Gastroesophageal sphincter (tissue), 4 donors: Measurements from ENCODE around the gene FAM13A. TPM values are rescaled to one million over a fixed set of nuclear protein-coding genes. Genes with fewer than 3 reads are reported as not detected.

Source experiments
- ATAC-seq: fragments of 150-250 bp; one replicate; pipeline ENCODE4 v1.9.1; 2016; ENCODE audit warnings: mild to moderate bottlenecking, moderate library complexity
- H3K27ac ChIP-seq, 4 donors: fragments of 200-600 bp; sonication (generic) in 3 of 4; 1 replicate in 3 of 4; 2 replicates in 1 of 4; pipeline ENCODE4 v1.5.1; 2016 to 2019
- H3K27me3 ChIP-seq: fragments of 200-600 bp; sonication (generic); one replicate; pipeline ENCODE4 v1.5.1; 2019
- H3K36me3 ChIP-seq, 2 donors: fragments of 200-600 bp; sonication (generic); one replicate each; pipeline ENCODE4 v1.5.1; 2019; ENCODE audit warnings: control low read depth in 1 of 2
- H3K4me1 ChIP-seq, 3 donors: fragments of 200-600 bp; sonication (generic); 1 replicate in 2 of 3; 2 replicates in 1 of 3; pipeline ENCODE4 v1.5.1; 2016 to 2019; ENCODE audit warnings: control low read depth in 2 of 3
- H3K4me3 ChIP-seq, 2 donors: fragments of 200-600 bp; sonication (generic); one replicate each; pipeline ENCODE4 v1.5.1; 2019; ENCODE audit warnings: mild to moderate bottlenecking in 1 of 2, moderate library complexity in 1 of 2
- H3K9me3 ChIP-seq, 3 donors: fragments of 200-600 bp; sonication (generic); one replicate each; pipeline ENCODE4 v1.5.1; 2017 to 2019; ENCODE audit warnings: control low read depth in 2 of 3
- CTCF ChIP-seq, 4 experiments: fragments of 200-600 bp in 2 of 4; fragments of 450-650 bp in 2 of 4; sonication (generic) in 1 of 4; IDR thresholded peaks; one replicate each; pipeline ENCODE4 v1.5.1; 2017 to 2019; ENCODE audit warnings: antibody characterized with exemption in 4 of 4, mild to moderate bottlenecking in 2 of 4, moderate library complexity in 2 of 4
- EP300 ChIP-seq: sonication (generic); formaldehyde crosslinking; IDR thresholded peaks from one replicate; pipeline ENCODE4 v1.6.1; 2017; ENCODE audit warnings: antibody characterized with exemption, mild to moderate bottlenecking
- POLR2A ChIP-seq, 2 donors: fragments of 450-650 bp; IDR thresholded peaks; one replicate each; pipeline ENCODE4 v1.6.1; 2017; ENCODE audit warnings: antibody characterized with exemption in 2 of 2, mild to moderate bottlenecking in 2 of 2, moderate library complexity in 1 of 2
- POLR2AphosphoS5 ChIP-seq: sonication (generic); formaldehyde crosslinking; IDR thresholded peaks from one replicate; pipeline ENCODE4 v1.6.1; 2017; ENCODE audit warnings: antibody characterized with exemption
- WGBS, 2 donors: methylation state at CpG; one replicate each; pipeline ENCODE4 v1.1.5; 2018; ENCODE audit warnings: low coverage in 1 of 2; 5-methylcytosine and 5-hydroxymethylcytosine counted together
- total RNA-seq, 4 donors: library from RNA; depleted of rRNA; stranded (reverse); fragments of >200 nt; gene quantifications; one replicate each; pipeline ENCODE4 v1.1.0, GENCODE V29; 2016

The FAM13A gene
- total RNA-seq, 4 donors from 2014 or later = 22.8 to 46.9 (median 35.2) TPM

GRCh38 chr4:88742561-88742960 is 314.4 kb downstream of the FAM13A start:
- no peak overlapping the region for H3K27ac ChIP-seq
- H3K9me3 ChIP-seq = no peaks in the 10 kb centered on the region
- H3K27me3 ChIP-seq = no peaks in the 10 kb centered on the region
- H3K36me3 ChIP-seq = peaks cover 0 to 24% of the 10 kb centered on the region in 2 donors
- no peak overlapping the region for H3K4me3 ChIP-seq
- no peak for TF ChIP-seq POLR2A (IDR thresholded peaks at IDR 0.05)
- peaks cover 20 to 74% (median 27%) of the 10 kb centered on the region in 3 donors for H3K4me1 ChIP-seq
- 61 to 62% methylated on average over 2 of the region's 2 CpGs for whole genome bisulfite sequencing, 2 donors
- ATAC-seq = no peak

- Histone ChIP-seq H3K4me3 (no peak overlapping the region), H3K9me3 (no peaks in the 10 kb centered on the region), H3K36me3 (peaks cover 0 to 16% of the 10 kb centered on the region in 2 donors), H3K27ac (peak overlapping the region; percentile 68 to 77 (median 75)), H3K27me3 (no peaks in the 10 kb centered on the region), H3K4me1 (peaks cover 15 to 66% (median 20%) of the 10 kb centered on the region in 3 donors)
- TF ChIP-seq POLR2A (IDR thresholded peaks at IDR 0.05) = no peak
- TF ChIP-seq EP300 = no peak
- no peak for TF ChIP-seq POLR2AphosphoS5
- no peak for TF ChIP-seq CTCF (IDR thresholded peaks at IDR 0.05)
- no peak for ATAC-seq
- 60 to 67% methylated on average over 3 of the region's 4 CpGs for WGBS, 2 donors
Observed at GRCh38 chr4:88738180-88738579, 318.8 kb downstream of the FAM13A start.

DNA sequence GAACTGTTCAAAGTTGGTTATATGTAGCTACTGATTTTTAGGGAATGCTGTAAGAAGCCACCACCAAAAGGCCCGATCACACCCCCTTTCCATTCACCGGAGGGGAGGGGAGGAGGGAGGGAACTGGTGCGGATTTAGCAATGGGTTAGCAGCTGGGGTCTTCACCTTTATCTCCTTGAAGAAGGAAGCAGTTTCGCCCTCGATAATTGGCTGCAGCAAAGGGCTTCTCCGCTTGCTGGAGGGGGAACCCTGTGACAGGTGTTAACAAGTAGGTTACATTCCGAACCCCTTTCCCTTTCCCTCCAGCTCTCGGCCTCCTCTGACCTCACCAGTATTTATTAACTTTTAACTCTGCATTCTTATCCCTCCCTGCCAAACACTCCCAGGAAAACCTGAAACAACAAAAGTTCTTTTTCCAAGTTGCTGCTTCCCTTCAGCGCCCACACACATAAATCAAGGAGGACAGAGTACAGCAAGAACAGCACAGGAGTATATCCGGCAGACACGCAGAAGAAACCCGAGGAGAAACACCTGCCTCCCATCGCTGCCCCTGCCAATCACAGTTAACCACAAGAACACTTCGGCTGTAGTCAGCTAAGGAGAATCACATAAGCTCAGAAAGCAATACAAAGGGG is 319.6 kb downstream of the FAM13A start:
- WGBS, 2 donors = 22 to 32% methylated on average over 11 to 14 of the region's 14 CpGs
- H3K27me3 ChIP-seq = no peaks in the 10 kb centered on the region
- peaks cover 0 to 20% of the 10 kb centered on the region in 2 donors for H3K36me3 ChIP-seq
- peak overlapping the region; percentile 68 to 77 (median 75) for H3K27ac ChIP-seq
- peak; percentile 58 for ATAC-seq
- H3K4me3 ChIP-seq = peak overlapping the region in 1 of 2 donors; percentile 9
- TF ChIP-seq POLR2AphosphoS5 = peak; percentile 45
- TF ChIP-seq POLR2A (IDR thresholded peaks at IDR 0.05) = no peak
- H3K9me3 ChIP-seq = no peaks in the 10 kb centered on the region
- peaks cover 15 to 66% (median 20%) of the 10 kb centered on the region in 3 donors for H3K4me1 ChIP-seq

GRCh38 chr4:88736264-88736663 is 320.7 kb downstream of the FAM13A start:
- Histone ChIP-seq H3K4me3 (no peak overlapping the region), H3K27me3 (no peaks in the 10 kb centered on the region), H3K27ac (peak overlapping the region; percentile 34 to 77 (median 70)), H3K4me1 (peaks cover 15 to 66% (median 20%) of the 10 kb centered on the region in 3 donors), H3K9me3 (no peaks in the 10 kb centered on the region), H3K36me3 (peaks cover 0 to 28% of the 10 kb centered on the region in 2 donors)
- WGBS, 2 donors = 51 to 92% methylated on average over 2 to 3 of the region's 3 CpGs
- no peak for TF ChIP-seq EP300
- TF ChIP-seq POLR2A (IDR thresholded peaks at IDR 0.05) = no peak
- TF ChIP-seq CTCF (IDR thresholded peaks at IDR 0.05) = no peak
- no peak for TF ChIP-seq POLR2AphosphoS5
- ATAC-seq = no peak

DNA sequence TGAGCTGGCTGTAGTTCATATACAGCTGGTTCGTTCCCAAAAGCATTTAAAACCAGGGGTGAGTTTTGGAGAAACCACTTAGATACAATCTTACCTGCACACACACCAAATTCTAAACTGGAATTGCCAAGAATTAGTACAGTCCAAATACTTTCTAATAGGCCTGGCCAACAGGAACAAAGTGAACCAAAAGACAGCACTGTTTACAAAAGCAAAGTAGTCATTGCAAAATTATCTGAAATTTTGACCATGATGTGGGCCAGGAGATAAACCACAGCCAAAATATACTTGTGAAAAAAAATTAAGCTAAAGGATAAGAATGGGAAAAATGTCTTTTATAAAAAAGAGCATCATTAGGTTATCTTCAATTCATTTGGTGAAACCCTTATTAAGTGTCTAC is 321.4 kb downstream of the FAM13A start:
- TF ChIP-seq CTCF (IDR thresholded peaks at IDR 0.05) = no peak
- TF ChIP-seq EP300 = no peak
- TF ChIP-seq POLR2AphosphoS5 = peak; percentile 76
- H3K27ac ChIP-seq = peak overlapping the region; percentile 34 to 77 (median 70)
- 13% methylated on average over 1 of the region's 1 CpG; no CpG with 5 or more reads in 1 of the 2 donors for WGBS, 2 donors
- H3K4me3 ChIP-seq = no peak overlapping the region
- H3K4me1 ChIP-seq = peaks cover 15 to 60% (median 20%) of the 10 kb centered on the region in 3 donors
- H3K9me3 ChIP-seq = no peaks in the 10 kb centered on the region
- H3K36me3 ChIP-seq = peaks cover 0 to 35% of the 10 kb centered on the region in 2 donors
- peak; percentile 63 for ATAC-seq
- H3K27me3 ChIP-seq = no peaks in the 10 kb centered on the region

DNA sequence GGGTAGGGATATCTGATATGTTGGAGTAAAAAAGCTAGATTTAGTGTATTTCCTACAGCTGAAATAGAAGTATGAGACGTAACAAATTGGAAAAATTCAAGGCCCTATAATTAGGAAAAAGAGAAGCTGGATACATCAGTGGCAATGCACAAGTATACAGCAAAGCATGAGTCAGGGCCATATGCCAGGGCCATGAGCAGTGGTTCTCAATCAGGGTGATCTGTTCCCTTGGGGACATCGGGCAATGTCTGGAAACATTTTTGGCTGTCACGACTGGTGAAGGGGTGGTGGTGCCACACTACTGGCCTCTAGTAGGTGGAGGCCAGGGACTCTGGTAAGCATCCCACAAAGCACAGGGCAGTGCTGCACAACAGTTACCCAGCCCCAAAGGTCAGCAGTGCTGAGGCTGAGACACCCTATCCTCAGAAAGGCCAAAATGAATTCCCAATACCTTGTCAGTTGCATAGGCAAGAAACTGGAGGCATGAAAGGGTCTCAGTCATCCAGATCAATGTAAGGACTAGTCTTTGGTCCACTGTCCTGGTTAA is 322.5 kb downstream of the FAM13A start:
- H3K9me3 ChIP-seq = no peaks in the 10 kb centered on the region
- ATAC-seq = no peak
- H3K4me3 ChIP-seq = no peak overlapping the region
- 0 to 88% methylated on average over 1 to 3 of the region's 3 CpGs for WGBS, 2 donors
- H3K27me3 ChIP-seq = no peaks in the 10 kb centered on the region
- peaks cover 13 to 51% (median 15%) of the 10 kb centered on the region in 3 donors for H3K4me1 ChIP-seq
- peaks cover 0 to 46% of the 10 kb centered on the region in 2 donors for H3K36me3 ChIP-seq
- TF ChIP-seq EP300 (no peak), POLR2AphosphoS5 (no peak), POLR2A (IDR thresholded peaks at IDR 0.05) (no peak), CTCF (IDR thresholded peaks at IDR 0.05) (no peak)
- H3K27ac ChIP-seq = peak overlapping the region in 3 of 4 donors; percentile 34 to 77 (median 74)
